Hepatocyte (in vitro differentiated cells): Measurements from ENCODE around the gene LHX6.

Experiments used
- EZH2 ChIP-seq: fragments of 200-600 bp; sonication (generic); IDR thresholded peaks from 2 replicates; pipeline ENCODE4 v1.6.1; 2016; ENCODE audit warnings: antibody characterized with exemption, mild to moderate bottlenecking, borderline replicate concordance
- EZH2phosphoT487 ChIP-seq: fragments of 200-600 bp; sonication (generic); IDR thresholded peaks from one replicate; pipeline ENCODE4 v1.6.1; 2018; ENCODE audit warnings: antibody characterized with exemption, mild to moderate bottlenecking, low read depth, moderate library complexity; ENCODE audit not compliant: unreplicated experiment, severe bottlenecking
- TF ChIP-seq, protein P1 (sequence below): fragments of 200-600 bp; sonication (generic); IDR thresholded peaks from 2 replicates; pipeline ENCODE4 v1.5.1; 2016; ENCODE audit warnings: antibody characterized with exemption, mild to moderate bottlenecking; ENCODE audit not compliant: poor library complexity

DNA sequence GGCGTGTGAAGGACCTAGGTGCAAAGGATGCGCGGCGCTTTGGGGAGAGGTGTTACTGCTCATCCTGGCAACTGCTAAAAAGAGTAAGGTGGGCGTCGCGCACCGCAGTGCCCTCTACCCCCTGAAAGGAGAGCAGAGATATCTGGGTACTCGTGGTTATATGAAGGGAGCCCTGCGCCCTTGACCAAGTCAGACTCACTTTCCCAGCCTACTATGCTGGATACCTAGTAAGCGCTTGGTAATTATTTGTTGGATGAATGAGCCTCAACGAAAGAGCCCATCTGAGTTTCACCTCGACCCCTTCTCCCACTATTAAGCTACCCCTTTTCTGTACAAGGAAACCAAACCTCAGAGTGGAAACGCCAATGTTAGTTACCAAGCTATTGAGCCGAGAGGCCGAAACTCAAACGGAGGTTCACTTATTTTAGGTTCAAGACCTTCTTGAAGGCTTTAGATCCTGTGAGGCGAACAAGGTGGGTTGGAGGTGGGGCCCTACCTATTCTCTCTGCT lies 8.0 kb downstream of the LHX6 start:
- TF ChIP-seq, protein P1, sequence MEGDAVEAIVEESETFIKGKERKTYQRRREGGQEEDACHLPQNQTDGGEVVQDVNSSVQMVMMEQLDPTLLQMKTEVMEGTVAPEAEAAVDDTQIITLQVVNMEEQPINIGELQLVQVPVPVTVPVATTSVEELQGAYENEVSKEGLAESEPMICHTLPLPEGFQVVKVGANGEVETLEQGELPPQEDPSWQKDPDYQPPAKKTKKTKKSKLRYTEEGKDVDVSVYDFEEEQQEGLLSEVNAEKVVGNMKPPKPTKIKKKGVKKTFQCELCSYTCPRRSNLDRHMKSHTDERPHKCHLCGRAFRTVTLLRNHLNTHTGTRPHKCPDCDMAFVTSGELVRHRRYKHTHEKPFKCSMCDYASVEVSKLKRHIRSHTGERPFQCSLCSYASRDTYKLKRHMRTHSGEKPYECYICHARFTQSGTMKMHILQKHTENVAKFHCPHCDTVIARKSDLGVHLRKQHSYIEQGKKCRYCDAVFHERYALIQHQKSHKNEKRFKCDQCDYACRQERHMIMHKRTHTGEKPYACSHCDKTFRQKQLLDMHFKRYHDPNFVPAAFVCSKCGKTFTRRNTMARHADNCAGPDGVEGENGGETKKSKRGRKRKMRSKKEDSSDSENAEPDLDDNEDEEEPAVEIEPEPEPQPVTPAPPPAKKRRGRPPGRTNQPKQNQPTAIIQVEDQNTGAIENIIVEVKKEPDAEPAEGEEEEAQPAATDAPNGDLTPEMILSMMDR = no peak
- TF ChIP-seq EZH2phosphoT487 = no peak
- no peak for TF ChIP-seq EZH2
